ENCODE data around the gene KRT13. TPM values are rescaled to one million over a fixed set of nuclear protein-coding genes. Genes with fewer than 3 reads are reported as not detected.

The KRT13 gene
- total and polyA plus RNA-seq, 2 donors (not counting 3 experiments of a cell fraction or from before 2014, with no cell fraction given): not detected

GRCh38 chr17:41522301-41523224 lies 17.2 kb upstream of the KRT13 start:
- Histone ChIP-seq H3K4me2 (ENCODE audit: insufficient read depth, low read length) (peak overlapping the region; percentile 19), H3K9ac (replicated peaks; ENCODE audit: extremely low read depth, insufficient read depth, low read length) (peak overlapping the region; percentile 45), H3K9me1 (replicated peaks; ENCODE audit: control insufficient read depth, extremely low read depth, insufficient read depth, low read length) (no peaks in the 10 kb centered on the region), H3K27ac (ENCODE audit: insufficient read depth, low read depth, low read length) (peak overlapping the region; percentile 80), H3K4me1 (ENCODE audit: control insufficient read depth, extremely low read depth, insufficient read depth, low read length) (peaks cover 24% of the 10 kb centered on the region), H4K20me1 (replicated peaks; ENCODE audit: control insufficient read depth, extremely low read depth, insufficient read depth, low read length) (no peaks in the 10 kb centered on the region), H3K4me3 (replicated peaks in 1 of 3; ENCODE audit: insufficient read depth in 1 of 3, low read depth in 1 of 3, low read length in 3 of 3) (no peak overlapping the region), H3K9me3 (replicated peaks; ENCODE audit: control insufficient read depth, insufficient read depth, low read length) (no peaks in the 10 kb centered on the region), H3K79me2 (ENCODE audit: control insufficient read depth, insufficient read depth, low read length) (no peaks in the 10 kb centered on the region), H3K27me3 (ENCODE audit: control insufficient read depth in 2 of 2, insufficient read depth in 2 of 2, low read length in 2 of 2) (no peaks in the 10 kb centered on the region), H3K36me3 (ENCODE audit: control insufficient read depth in 2 of 2, extremely low read depth in 1 of 2, insufficient read depth in 2 of 2, low read length in 2 of 2) (no peaks in the 10 kb centered on the region), H2AFZ (ENCODE audit: low read depth, low read length) (peak overlapping the region; percentile 28)
- CTCF ChIA-PET: interaction anchor here (0.8 to 5.3 kb wide), 9 partner anchors 7 to 140 kb away, joined by 3 to 66 read pairs (median 6); no protein-coding TSS in a partner anchor
- intact Hi-C loops (cut with micrococcal nuclease): no loop called here
- BruUV-seq (replicated peaks): no TSS peak
- TF ChIP-seq JUN (IDR thresholded peaks at IDR 0.05; ENCODE audit: borderline replicate concordance, insufficient read depth, insufficient read length, low read depth): no peak
- TF ChIP-seq FOS (IDR thresholded peaks at IDR 0.05; ENCODE audit: borderline replicate concordance, insufficient read depth, low read length): no peak
- no peak for TF ChIP-seq POLR2A (IDR thresholded peaks at IDR 0.05; ENCODE audit: low read depth, low read length)
- TF ChIP-seq EZH2 (IDR thresholded peaks at IDR 0.05; ENCODE audit: borderline replicate concordance, low read depth, low read length, severe bottlenecking): no peak
- TF ChIP-seq MYC (IDR thresholded peaks at IDR 0.05; ENCODE audit: low read depth, low read length): no peak
- no peak for TF ChIP-seq MAX (IDR thresholded peaks at IDR 0.05; ENCODE audit: insufficient read depth, insufficient read length)
- TF ChIP-seq POLR2AphosphoS5 (IDR thresholded peaks at IDR 0.05; ENCODE audit: insufficient read depth, low read depth, low read length): no peak
- TF ChIP-seq GATA2 (IDR thresholded peaks at IDR 0.05; ENCODE audit: insufficient read depth, insufficient read length, low read depth, low read length): no peak
- TF ChIP-seq CTCF (IDR thresholded peaks at IDR 0.05; ENCODE audit: extremely low read depth in 1 of 2, insufficient read depth in 1 of 2, low read depth in 1 of 2, low read length in 2 of 2): no peak
- FAIRE-seq (peak; percentile 58), DNase-seq (ENCODE audit: low read depth, low spot score) (no peak)
- dilution Hi-C loops (cut with MboI; ENCODE audit: extremely low pct_ligation_motif_present, low sequenced_read_pairs): no loop called here
- POLR2A ChIA-PET: interaction anchor here (0.9 kb wide), 1 partner anchor 19 kb away, joined by 3 read pairs; no protein-coding TSS in a partner anchor
